ENCODE data around the gene STX18. TPM values are rescaled to one million over a fixed set of nuclear protein-coding genes. Genes with fewer than 3 reads are reported as not detected.

The STX18 gene
- total and polyA plus RNA-seq, 10 of the 15 experiments (the other 5 are each of a cell fraction or from before 2014, with no cell fraction given): 8.2 to 46.6 (median 31.1) TPM

GRCh38 chr4:4397441-4397819, 144.4 kb downstream of the STX18 start:
- Histone ChIP-seq H2AFZ (ENCODE audit: control insufficient read depth, low read depth, low read length) (no peak overlapping the region), H3K27ac (ENCODE audit: control insufficient read depth, insufficient read depth) (no peak overlapping the region), H3K79me2 (ENCODE audit: control insufficient read depth, insufficient read depth, low read length) (no peaks in the 10 kb centered on the region), H3K27me3 (replicated peaks in 1 of 2; ENCODE audit: control insufficient read depth in 2 of 2, insufficient read depth in 2 of 2, low read length in 1 of 2) (no peaks in the 10 kb centered on the region), H3K36me3 (ENCODE audit: control insufficient read depth in 2 of 2, insufficient read depth in 2 of 2, low read length in 1 of 2) (no peaks in the 10 kb centered on the region), H3K4me1 (ENCODE audit: control insufficient read depth, insufficient read depth, low read length) (no peaks in the 10 kb centered on the region), H3K4me2 (ENCODE audit: control insufficient read depth, insufficient read depth) (no peak overlapping the region), H3K9ac (ENCODE audit: control insufficient read depth, insufficient read depth, low read length) (no peak overlapping the region), H3K4me3 (no peak overlapping the region), H3K9me3 (replicated peaks; ENCODE audit: control insufficient read depth, insufficient read depth, low read length) (no peaks in the 10 kb centered on the region), H4K20me1 (ENCODE audit: control insufficient read depth, insufficient read depth) (no peaks in the 10 kb centered on the region)
- no peak for FAIRE-seq
- ATAC-seq: no peak
- DNase-seq (ENCODE audit: low read depth, low spot score): no peak
- SMC1A ChIA-PET (ENCODE audit: uncharacterized antibody, unreplicated experiment): no interaction called here
- in situ Hi-C loops (cut with MboI): no loop called here
- TF ChIP-seq SREBF1 (IDR thresholded peaks at IDR 0.05; ENCODE audit: low read length) (no peak), ATF3 (IDR thresholded peaks at IDR 0.05; ENCODE audit: borderline replicate concordance, extremely low read depth, low read depth, low read length) (no peak), RAD51 (IDR thresholded peaks at IDR 0.05) (no peak), LARP7 (IDR thresholded peaks at IDR 0.05) (no peak)
- 55% methylated on average over 13 of the region's 13 CpGs for WGBS (ENCODE audit: insufficient coverage, insufficient replicate concordance, low lambda C conversion rate, missing lambda C conversion rate)
- POLR2A ChIA-PET: no interaction called here
- intact Hi-C loops (cut with micrococcal nuclease; ENCODE audit: unreplicated experiment): no loop called here
- BruUV-seq (replicated peaks): no TSS peak
- CTCF ChIA-PET: no interaction called here
- RAD21 ChIA-PET (ENCODE audit: unreplicated experiment): no interaction called here

DNA sequence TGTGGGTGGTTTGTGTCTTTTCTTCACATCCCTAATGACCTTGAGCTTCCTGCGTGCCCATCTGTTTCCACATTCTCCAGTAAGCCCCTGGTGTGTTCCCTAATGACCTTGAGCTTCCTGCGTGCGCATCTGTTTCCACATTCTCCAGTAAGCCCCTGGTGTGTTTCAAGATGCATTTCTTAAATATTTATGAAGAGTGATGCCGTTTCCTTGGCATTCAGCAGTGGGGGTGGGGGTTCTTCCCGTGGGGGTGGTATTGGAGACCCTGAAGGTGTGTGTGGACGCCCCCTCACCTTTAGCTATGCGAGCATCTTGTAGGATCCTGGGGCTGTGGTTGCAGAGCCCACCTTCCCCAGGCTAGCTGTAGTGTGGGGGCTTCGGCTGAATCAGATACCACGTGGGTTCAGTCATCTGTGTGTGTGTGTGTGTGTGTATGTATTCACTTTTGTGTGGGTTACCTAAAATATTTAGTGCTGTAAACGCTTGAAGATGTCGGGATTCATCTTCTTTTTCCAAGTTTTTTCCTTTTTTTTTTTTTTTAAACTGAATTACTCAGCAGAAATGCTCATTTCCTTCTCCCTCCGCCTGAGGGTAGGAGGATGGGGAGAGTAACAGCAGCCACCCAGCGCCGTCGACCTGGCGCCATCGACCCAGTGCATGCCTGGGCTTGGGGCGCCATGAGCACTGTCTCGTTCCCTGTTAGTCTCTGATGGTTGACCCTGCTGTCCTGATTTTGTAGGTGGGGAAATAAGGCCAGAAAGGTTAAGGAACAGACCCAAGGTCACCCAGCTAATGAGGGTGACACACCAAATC, 145.0 kb downstream of the STX18 start:
- no peaks in the 10 kb centered on the region for H3K79me2 ChIP-seq (ENCODE audit: control insufficient read depth, insufficient read depth, low read length)
- H3K9me3 ChIP-seq (replicated peaks; ENCODE audit: control insufficient read depth, insufficient read depth, low read length): no peaks in the 10 kb centered on the region
- TF ChIP-seq EZH2 (IDR thresholded peaks at IDR 0.05; ENCODE audit: borderline replicate concordance, control insufficient read depth, low read depth, low read length) (no peak), RCOR1 (conservative IDR thresholded peaks at IDR 0.05; ENCODE audit: low read depth, low read length) (no peak)
- no peaks in the 10 kb centered on the region for H3K4me1 ChIP-seq (ENCODE audit: control insufficient read depth, insufficient read depth, low read length)
- H3K9ac ChIP-seq (ENCODE audit: control insufficient read depth, insufficient read depth, low read length): no peak overlapping the region
- H3K4me2 ChIP-seq (ENCODE audit: control insufficient read depth, insufficient read depth): no peak overlapping the region
- DNase-seq (ENCODE audit: low read depth, low spot score): no peak
- H3K4me3 ChIP-seq: no peak overlapping the region
- ChIA-PET SMC1A (ENCODE audit: uncharacterized antibody, unreplicated experiment) (no interaction called here), CTCF (no interaction called here), POLR2A (no interaction called here), RAD21 (ENCODE audit: unreplicated experiment) (no interaction called here)
- no peak overlapping the region; the same call in 1 of the 2 replicates for H2AFZ ChIP-seq (ENCODE audit: control insufficient read depth, low read depth, low read length)
- no peak for ATAC-seq
- BruUV-seq (replicated peaks): no TSS peak
- intact Hi-C loops (cut with micrococcal nuclease; ENCODE audit: unreplicated experiment): no loop called here
- no peak overlapping the region for H3K27ac ChIP-seq (ENCODE audit: control insufficient read depth, insufficient read depth)
- H3K36me3 ChIP-seq (ENCODE audit: control insufficient read depth in 2 of 2, insufficient read depth in 2 of 2, low read length in 1 of 2): no peaks in the 10 kb centered on the region
- in situ Hi-C loops (cut with MboI): no loop called here
- H3K27me3 ChIP-seq (replicated peaks in 1 of 2; ENCODE audit: control insufficient read depth in 2 of 2, insufficient read depth in 2 of 2, low read length in 1 of 2): no peaks in the 10 kb centered on the region
- no peaks in the 10 kb centered on the region for H4K20me1 ChIP-seq (ENCODE audit: control insufficient read depth, insufficient read depth)
- WGBS (ENCODE audit: insufficient coverage, insufficient replicate concordance, low lambda C conversion rate, missing lambda C conversion rate): 65% methylated on average over 19 of the region's 19 CpGs
- FAIRE-seq: no peak
